ENCODE results near the gene IRGC.
"Not testable (repeated sequence)": the region's sequence is repeated elsewhere in the genome, so short reads cannot be mapped to it uniquely, and the experiment has no call there.

Gene IRGC, protein sequence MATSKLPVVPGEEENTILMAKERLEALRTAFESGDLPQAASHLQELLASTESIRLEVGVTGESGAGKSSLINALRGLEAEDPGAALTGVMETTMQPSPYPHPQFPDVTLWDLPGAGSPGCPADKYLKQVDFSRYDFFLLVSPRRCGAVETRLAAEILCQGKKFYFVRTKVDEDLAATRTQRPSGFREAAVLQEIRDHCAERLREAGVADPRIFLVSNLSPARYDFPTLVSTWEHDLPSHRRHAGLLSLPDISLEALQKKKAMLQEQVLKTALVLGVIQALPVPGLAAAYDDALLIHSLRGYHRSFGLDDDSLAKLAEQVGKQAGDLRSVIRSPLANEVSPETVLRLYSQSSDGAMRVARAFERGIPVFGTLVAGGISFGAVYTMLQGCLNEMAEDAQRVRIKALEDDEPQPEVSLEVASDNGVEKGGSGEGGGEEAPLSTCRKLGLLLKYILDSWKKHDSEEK

DNA sequence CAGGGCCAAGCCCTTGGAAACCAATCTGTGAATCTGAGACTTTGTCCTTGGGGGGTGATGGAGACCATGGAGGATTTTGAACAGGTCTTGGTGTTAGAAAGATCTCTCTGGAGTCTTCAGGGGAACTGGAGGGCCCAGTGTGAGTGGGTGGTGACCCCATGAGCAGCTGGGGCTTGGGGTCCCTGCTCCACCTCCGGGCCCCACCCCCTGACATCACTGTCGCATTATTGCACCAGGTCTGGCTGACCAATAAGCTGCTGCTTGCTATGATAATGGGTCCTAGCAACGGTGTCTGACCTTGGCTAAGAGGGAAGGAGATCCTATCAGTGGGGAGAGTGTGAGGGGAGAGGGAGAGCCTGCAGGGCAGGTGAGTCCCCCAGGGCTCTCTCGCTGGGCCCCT is at the start of gene IRGC:
IRGC (plus strand) TSS at position 301 of the 400 bp plus-strand sequence. CDS start 2,483 bp downstream, outside the sequence.
- DNase-seq (ENCODE audit: low read depth in 2 of 2, low spot score in 1 of 2): no peak

DNA sequence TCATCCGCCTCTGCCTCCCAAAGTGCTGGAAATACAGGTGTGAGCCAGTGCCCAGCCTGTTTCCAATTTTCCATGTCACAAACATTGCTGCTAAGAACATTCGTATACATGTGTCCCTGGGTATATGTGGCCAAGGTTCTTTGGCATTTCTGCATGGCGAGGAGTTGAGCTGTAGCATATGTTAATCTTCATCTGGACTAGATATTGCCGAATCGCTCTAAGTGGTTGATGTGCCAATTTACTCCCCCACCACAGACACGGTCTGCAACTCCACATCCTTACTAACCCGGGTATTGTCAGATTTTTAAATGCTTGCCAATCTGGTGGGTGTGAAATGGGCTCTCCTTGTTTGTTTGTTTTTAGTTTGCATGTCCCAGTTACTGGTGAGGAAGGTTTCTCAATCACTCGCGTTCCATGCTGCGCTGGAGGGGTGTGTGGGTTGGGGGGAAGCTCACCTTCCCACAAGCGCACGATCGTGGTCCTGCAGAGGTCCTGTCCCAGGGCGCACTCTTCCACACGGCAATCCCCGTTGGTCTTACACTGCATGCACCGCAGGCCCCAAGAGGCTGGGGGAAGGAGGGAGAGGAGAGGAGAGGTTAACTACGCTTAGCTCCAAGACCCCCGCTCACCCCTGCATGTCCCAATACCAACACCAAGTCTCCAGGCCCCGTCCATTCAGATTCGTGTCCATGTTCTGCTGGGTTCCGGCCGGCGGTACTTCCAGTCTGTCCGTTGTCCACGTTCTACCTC is 48.6 kb upstream of the IRGC start:
- no peak for DNase-seq (ENCODE audit: low read depth in 2 of 2, low spot score in 1 of 2)

DNA sequence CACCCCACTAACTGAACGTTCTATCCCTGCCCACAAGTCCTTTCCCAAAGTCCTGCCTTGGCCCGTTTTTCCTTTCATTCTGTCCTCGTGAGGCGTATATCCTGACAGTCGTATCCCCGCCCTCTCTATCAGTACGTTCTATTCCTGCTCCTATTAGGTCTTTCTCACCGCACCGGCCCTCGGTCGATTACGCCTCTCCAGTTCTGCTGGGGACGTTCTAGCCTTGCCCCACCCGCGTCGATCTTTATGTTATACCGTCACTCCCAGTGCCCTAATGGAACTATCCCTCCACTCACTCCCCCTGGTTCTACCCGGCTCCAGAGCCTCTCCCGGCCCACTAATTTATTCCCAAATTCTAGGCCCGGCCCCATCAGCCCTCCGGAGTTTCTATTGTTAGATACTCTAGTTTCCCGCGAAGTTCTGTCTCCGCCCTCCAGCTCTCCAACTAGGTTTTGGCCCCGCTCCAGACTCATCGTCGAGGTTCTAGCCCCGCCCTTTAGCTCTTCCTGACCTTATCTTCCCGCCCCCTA is 47.9 kb upstream of the IRGC start:
- DNase-seq (ENCODE audit: low read depth in 2 of 2, low spot score in 1 of 2): no peak

DNA sequence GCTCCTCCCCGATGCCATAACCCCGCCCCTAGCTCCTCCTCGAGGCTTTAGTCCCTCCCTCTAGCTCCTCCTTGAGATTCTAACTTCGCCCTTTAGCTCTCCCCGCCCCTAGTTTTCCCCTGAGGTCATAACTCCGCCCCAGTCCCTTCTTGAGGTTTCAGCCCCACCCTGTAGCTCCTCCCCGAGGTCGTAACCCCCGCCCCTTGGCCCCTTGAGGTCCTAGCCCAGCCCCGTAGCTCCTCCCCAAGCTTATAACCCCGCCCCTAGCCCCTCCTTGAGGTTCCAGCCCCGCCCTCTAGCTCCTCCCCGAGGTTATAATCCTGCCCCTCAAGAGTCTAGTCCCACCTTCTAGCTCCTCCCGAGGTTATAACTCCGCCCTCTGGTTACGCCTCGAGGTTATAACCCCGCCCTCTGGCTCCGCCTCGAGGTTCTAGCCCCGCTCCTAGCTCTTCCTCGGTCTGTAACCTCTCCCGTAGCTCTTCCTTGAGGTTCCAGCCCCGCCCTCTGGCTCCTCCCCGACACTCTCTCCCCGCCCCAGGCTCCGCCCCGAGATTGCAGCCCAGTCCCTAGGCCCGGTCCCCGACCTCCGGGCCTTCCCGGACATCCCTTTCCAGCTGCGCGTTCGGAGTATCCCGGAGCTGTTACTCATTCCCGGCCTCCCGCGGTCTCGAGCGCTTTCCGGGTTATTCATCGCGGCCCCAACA is 47.3 kb upstream of the IRGC start:
- peak; percentile 80 to 87 for DNase-seq (ENCODE audit: low read depth in 2 of 2, low spot score in 1 of 2)

DNA sequence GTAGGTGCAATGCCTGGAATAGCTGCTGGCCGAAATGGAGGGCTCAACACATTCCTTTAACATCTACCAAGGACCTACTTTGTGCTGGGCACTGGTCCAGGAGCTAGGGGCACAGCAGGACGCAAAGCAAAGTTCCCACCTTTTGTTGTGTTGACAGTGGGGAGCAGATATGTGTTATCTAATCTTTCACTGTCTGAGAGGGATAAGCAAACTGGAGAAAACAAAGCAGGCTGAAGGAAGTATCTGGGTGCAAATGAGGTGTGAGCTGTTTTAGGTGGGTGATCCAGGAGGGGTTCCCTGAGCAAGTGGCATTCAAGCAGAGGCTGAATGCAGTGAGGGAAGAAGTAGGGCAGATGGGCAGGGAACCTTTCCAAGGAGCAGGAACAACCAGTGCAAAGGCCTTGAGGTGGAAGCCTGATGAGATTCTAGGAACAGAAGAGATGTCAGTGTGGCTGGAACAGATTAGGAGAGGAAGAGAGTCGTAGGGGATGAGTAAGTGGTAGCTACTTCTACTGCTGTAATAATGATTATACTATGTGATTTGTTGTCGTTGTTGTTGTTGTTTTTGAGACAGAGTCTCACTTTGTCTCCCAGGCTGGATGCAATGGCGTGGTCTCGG is 43.7 kb upstream of the IRGC start:
- no peak for DNase-seq (ENCODE audit: low read depth in 2 of 2, low spot score in 1 of 2)

DNA sequence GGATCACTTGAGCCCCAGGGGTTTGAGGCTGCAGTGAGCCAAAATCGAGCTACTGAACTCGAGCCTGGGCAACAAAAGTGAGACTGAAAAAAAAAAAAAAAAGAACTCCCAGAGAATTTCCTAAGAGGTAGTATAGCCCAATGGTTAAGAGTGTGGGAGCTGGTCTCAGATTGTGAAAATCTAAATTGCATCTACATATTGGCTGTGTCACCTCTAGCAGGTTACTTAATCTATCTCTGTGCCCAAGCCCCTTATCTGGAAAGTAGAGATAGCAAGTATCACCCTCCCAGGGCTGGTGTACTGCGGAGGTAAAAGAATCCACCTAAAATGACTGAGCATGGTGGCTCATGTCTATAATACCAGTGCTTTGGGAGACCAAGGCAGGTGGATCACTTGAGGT is 42.2 kb upstream of the IRGC start:
- DNase-seq (ENCODE audit: low read depth in 2 of 2, low spot score in 1 of 2): no peak

DNA sequence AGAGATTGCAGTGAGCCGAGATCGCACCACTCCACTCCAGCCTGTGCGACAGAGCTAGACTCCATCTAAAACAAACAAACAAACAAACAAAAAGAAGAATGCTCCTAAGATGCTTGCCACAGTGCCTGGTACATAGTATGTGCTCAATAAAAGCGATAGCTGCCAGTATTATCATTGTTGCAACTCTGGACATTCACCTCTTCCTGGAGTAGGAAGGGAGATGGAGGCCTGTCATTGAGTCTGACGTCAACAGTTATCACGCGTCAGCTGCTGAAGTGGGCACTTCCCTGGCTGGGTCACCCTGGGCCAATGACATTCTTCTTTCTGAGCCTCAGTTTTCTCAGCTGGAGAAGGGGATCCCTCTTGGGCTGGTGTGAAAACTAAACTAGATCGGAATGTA is 41.7 kb upstream of the IRGC start:
- no peak for DNase-seq (ENCODE audit: low read depth in 2 of 2, low spot score in 1 of 2)

DNA sequence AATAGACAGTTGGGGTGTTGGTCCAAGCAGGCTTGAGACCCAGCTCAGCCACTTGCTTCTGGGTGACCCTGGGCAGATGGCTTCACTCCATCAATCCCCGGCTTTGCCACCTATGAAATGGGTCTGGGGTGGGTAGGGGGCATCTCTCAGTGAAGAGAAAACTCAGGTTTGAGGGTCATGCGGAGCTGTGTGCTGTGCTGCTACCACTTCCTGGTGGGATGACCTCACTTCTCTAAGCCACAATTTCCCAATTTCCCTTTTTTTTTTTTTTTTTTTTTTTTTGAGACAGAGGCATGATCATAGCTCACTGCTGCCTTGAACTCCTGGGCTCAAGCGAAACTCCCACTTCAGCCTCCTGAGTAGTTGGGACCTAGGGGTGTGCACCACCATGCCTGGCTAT is 41.3 kb upstream of the IRGC start:
- no peak for DNase-seq (ENCODE audit: low read depth in 2 of 2, low spot score in 1 of 2)

DNA sequence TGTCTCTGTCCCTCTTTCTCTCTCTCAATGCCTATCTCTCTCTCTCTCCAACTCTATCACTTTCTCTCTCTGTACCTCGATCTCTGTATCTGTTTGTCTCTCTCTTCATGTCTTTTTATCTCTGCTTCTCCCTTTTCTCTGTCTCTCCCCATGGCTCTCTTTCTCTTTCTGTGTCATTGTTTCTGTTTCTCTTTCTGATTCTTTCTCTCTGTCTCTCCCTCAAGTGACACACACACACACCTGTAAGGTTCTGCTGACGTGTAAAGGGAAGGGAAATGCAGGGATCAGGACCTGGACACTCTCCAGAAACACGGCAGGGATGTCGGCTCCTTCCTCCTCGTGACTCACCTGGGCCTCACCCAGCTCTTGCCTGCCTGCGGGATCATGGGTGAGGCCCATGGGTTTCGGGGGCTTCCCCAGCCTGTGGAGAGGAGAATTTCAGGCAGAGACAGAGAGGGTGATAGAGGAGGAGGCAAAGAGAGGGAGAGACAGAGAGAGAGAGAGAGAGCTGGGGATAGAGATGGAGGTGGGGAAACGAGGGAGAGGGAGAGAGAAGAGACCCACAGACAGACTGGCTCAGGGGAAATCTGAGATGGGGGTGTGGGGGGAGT is 40.5 kb upstream of the IRGC start:
- DNase-seq (ENCODE audit: low read depth in 2 of 2, low spot score in 1 of 2): no peak

DNA sequence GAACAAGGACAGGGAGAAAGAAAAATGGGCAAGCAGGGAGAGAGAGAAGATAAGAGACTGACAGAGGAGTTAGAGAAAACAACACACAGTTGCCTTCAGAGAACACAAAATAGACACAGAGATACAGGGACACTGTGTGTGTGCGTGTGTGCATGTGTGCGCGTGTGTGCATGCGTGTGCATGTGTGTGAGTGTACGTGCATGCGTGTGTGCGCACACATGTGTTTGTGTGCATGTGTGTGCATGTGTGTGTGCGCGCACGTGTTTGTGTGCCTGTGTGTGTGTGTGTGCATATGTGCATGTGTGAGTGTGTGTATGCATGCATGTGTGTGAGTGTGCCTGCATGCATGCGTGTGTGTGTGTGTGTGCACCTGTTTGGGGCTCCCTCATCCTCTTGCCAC is 40.0 kb upstream of the IRGC start:
- DNase-seq (ENCODE audit: low read depth in 2 of 2, low spot score in 1 of 2): no peak

DNA sequence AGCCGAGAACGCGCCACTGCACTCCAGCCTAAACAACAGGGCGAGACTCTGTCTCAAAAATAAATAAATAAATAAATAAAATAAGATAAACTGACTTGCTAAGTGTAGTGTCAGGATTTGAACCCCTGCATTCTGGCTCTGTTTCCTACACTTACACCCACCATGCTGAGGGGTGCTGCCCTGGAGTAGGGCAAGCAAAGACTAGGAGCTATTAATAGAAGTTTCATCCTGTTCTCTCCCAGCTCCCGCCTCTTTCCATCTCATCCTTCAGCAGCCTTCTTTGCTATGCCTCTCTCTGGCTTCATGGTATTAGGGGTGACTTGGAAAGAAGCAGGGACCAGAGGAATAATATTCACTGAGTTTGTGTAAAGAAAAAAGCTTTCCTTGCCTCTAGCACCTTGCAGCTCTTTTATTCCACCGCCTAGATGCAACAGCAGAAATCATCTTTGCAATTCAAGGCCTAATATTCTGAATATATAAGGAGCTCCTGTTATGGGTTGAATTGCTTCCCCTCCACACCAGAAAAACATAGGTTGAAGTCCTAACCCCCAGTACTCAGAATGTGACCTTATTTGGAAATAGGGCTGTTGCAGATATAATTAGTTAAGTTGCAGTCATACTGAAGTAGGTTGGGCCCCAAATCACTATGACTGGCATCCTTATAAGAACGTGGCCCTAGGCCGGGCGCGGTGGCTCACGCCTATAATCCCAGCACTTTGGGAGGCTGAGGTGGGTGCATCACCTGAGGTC is 37.2 kb upstream of the IRGC start:
- no peak for DNase-seq (ENCODE audit: low read depth in 2 of 2, low spot score in 1 of 2)

DNA sequence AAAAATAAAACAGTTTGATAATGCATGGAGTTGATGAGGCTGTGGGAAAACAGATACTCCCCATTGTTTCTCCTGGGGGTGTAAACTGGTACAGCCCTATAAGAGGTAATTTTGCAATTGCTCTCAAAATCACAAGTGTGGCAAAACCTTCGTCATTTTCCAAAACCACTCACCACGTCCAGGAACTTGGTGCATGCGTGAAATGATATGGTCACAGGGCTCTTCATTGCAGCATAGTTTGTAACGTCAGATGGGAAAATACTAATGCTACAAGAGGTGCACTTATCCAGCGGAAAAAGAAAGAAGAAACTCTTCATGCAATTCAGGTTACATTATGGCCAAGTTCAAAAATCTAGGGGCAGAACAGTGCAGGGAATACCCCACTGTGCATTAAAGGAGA is 34.1 kb upstream of the IRGC start:
- no peak for DNase-seq (ENCODE audit: low read depth in 2 of 2, low spot score in 1 of 2)

DNA sequence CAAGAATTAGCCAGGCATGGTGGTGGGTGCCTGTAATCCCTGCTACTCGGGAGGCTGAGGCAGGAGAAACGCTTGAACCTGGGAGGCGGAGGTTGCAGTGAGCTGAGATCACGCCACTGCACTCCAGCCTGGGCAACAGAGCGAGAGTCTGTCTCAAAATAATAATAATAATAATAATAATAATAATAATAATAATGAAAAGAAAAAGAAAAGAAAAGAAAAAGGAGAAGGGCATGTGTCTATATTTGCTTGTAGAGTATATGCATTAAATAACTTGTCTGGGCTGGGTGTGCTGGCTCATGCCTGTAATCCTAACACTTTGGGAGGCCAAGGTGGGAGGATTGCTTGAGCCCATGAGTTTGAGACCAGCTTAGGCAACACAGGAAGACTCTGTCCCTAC is 33.6 kb upstream of the IRGC start:
- not testable (repeated sequence) for DNase-seq (ENCODE audit: low read depth in 2 of 2, low spot score in 1 of 2)

DNA sequence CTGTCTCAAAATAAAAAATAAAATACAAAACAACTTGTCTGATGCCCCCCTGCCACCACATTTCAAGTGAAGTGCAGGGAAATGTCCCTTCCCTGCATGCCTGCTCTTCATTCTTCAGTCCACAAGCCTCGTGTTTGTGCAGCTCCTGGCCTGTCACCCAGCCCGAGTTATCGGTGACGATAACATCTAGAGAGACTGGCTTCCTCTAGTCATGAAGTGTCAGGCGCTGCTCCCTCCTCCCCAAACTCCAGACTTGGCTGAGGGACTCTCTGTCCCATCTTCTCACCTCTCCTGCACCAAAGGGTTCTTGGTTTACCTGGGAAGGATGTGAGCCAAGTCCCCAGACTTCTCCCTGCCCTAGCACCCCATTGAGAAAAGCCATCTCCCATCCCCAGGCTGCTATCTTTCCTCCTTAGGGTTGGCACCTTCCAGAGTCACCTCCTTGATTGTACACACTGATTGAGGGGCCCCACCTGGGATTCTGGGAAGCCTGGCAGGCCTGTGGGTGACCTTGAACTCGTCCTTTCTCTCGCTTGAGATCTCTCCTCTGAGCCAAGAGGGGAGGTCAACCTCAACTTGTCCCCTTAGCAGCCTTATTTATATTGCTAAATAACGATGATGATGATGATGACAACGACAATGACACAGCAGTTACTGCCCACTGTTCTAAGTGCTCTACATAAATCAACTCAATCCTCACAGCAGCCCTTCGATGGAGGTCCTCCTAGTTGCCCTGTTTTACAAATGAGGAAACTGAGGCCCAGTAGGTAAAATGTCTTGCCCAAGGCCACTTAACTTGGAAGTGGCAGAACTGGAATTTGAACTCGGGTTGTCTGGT is 32.8 kb upstream of the IRGC start:
- no peak for DNase-seq (ENCODE audit: low read depth in 2 of 2, low spot score in 1 of 2)

DNA sequence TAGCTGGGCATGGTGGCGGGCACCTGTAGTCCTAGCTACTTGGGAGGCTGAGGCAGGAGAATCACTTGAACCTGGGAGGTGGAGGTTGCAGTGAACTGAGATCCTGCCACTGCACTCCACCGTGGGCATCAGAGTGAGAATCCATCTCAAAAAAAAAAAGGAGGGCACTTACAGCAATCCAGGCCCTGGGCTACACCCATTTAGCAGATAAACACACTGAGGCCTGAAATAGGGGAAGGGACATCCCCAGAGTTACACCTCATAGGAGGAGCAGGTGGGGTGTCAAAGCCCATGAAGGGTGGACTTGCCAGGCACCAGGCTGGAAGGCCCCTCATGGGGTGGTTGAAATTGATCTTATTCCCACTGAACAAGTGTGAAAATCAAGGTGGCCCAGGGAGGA is 32.0 kb upstream of the IRGC start:
- no peak for DNase-seq (ENCODE audit: low read depth in 2 of 2, low spot score in 1 of 2)

DNA sequence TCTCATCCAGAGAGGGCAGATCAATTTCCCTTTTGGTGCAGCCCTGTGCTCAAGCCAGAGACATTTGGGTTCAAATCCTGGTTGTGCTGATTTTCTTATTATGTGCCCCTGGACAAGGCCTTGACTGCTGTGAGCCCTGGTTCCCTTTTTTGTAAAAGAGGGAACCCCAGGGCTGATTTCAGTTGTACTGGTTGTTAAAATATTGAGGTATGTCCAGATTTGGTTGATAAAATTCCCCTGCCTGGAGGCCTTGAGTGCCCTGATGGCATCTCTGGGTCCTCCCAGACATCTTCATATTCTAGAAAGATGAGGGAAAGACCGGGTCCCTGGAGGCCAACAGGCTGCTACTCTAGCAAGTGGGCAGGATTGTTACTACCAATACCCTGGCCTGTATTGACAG is 31.6 kb upstream of the IRGC start:
- no peak for DNase-seq (ENCODE audit: low read depth in 2 of 2, low spot score in 1 of 2)

DNA sequence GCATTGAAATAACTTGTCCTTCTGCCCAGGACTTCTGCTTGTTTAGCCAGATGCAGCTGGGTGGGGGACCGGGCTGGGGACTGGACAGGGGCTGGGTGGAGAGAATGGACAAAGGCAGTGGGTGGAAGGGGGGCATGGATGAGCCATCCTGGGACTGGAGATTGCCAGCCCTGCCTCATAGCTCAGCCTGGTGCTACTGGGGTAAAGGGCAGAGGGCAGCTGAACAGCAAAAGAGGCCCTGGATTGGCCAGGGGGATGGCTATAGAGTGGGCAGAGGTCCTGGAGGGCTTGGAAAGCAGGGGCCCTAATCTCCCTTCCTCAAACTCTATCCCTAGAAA is 28.2 kb upstream of the IRGC start:
- no peak for DNase-seq (ENCODE audit: low read depth in 2 of 2, low spot score in 1 of 2)

DNA sequence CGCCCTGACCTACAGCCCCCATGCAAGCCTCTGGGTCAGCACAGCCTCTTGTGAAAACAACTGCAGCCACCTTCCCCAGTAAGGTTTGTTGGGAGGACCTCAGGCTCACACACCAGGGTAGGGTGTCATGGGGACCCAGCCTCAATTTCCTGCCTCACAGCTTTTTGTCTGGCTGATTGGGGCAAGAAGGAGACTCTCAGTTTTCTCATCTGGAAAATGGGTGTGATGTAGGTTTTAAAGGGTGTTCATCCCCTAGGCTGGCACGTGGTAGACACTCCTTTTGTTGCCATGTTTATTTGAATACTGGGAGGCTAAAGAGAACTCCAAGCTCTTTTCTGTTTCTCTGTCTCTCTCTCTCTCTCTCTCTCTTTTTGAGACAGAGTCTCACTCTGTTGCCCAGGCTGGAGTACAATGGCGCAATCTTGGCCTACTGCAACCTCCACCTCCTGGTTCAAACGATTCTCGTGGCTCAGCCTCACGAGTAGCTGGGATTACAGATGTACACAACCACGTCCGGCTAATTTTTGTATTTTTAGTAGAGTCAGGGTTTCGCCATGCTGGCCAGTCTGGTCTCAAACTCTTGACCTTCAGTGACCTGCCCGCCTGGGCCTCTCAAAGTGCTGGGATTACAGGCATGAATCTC is 27.7 kb upstream of the IRGC start:
- no peak for DNase-seq (ENCODE audit: low read depth in 2 of 2, low spot score in 1 of 2)

DNA sequence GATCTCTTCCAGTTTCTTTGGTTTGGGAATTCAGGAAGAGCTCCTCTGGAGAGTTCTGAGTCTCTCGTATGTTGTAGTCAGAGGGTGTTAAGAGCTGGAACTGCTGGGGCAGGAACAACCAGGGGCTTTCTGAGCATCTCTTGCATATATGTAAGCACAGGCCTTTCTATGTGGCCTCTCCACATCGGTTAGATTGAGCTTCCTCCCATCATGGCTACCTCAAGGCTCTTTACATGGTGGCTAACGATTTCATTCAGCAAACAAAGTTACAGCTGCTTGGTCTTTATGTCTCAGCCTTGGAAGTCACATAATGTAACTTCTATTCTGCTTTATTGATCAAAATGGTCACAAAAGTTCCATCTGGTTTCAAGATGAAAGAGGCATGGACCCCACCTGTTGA is 25.4 kb upstream of the IRGC start:
- no peak for DNase-seq (ENCODE audit: low read depth in 2 of 2, low spot score in 1 of 2)
